Transverse colon (tissue), 4 donors: ENCODE data around the gene TNF. TPM values are rescaled to one million over a fixed set of nuclear protein-coding genes. Genes with fewer than 3 reads are reported as not detected.

ENCODE experiments used
- DNase-seq: peaks from one replicate; pipeline ENCODE4 v3.0.0-alpha.2; 2019
- H3K27ac ChIP-seq, 4 donors: fragments of 200-600 bp; sonication (generic); 2 replicates each; pipeline ENCODE4 v1.5.1; 2016 to 2018; ENCODE audit warnings: inconsistent platforms in 4 of 4
- H3K27me3 ChIP-seq: fragments of 200-600 bp; sonication (generic); 2 replicates; pipeline ENCODE4 v1.5.1; 2017; ENCODE audit warnings: inconsistent platforms
- H3K36me3 ChIP-seq, 4 donors: fragments of 200-600 bp; sonication (generic); 2 replicates each; pipeline ENCODE4 v1.5.1; 2017 to 2019; ENCODE audit warnings: inconsistent platforms in 4 of 4
- H3K4me1 ChIP-seq, 4 donors: fragments of 200-600 bp; sonication (generic); 2 replicates each; pipeline ENCODE4 v1.5.1; 2017 to 2020; ENCODE audit warnings: inconsistent platforms in 4 of 4
- H3K4me3 ChIP-seq, 4 donors: fragments of 200-600 bp; sonication (generic); 1 replicate in 1 of 4; 2 replicates in 3 of 4; pipeline versions ENCODE4 v1.5.1 to v1.6.1; 2017 to 2019; ENCODE audit warnings: inconsistent platforms in 4 of 4
- H3K9me3 ChIP-seq, 2 donors: fragments of 200-600 bp; sonication (generic); 2 replicates each; pipeline ENCODE4 v1.5.1; 2017 to 2019; ENCODE audit warnings: inconsistent platforms in 2 of 2
- CTCF ChIP-seq, 5 experiments: fragments of 200-600 bp in 3 of 5; fragments of 450-650 bp in 2 of 5; sonication (generic) in 3 of 5; IDR thresholded peaks; 1 replicate in 2 of 5; 2 replicates in 3 of 5; pipeline ENCODE4 v1.5.1; 2016 to 2017; ENCODE audit warnings: antibody characterized with exemption in 5 of 5, inconsistent platforms in 3 of 5, mild to moderate bottlenecking in 2 of 5, moderate library complexity in 1 of 5
- EP300 ChIP-seq: sonication (generic); formaldehyde crosslinking; IDR thresholded peaks from one replicate; pipeline ENCODE4 v1.6.1; 2017; ENCODE audit warnings: antibody characterized with exemption, low read depth
- POLR2A ChIP-seq: fragments of 450-650 bp; IDR thresholded peaks from one replicate; pipeline ENCODE4 v1.6.1; 2016; ENCODE audit warnings: antibody characterized with exemption, mild to moderate bottlenecking, moderate library complexity
- POLR2AphosphoS5 ChIP-seq, 3 donors: sonication (generic); formaldehyde crosslinking; IDR thresholded peaks; one replicate each; pipeline ENCODE4 v1.6.1; 2016; ENCODE audit warnings: antibody characterized with exemption in 3 of 3
- WGBS, 2 donors: methylation state at CpG; one replicate each; pipeline ENCODE4 v1.1.5; 2018; ENCODE audit warnings: low coverage in 1 of 2; 5-methylcytosine and 5-hydroxymethylcytosine counted together
- in situ Hi-C, 4 donors: fragments of 200-750 bp; cut with MboI; loops; one replicate each; pipeline versions ENCODE4 v1.15.0 to v1.15.1; 2017; ENCODE audit warnings: low sequenced_read_pairs in 3 of 4, low pct_ligation_motif_present in 1 of 4, low pct_unique_long_range_greater_than_20kb in 1 of 4
- intact Hi-C: fragments of 100-400 bp; cut with DNase I; formaldehyde crosslinking; loops from one replicate; pipeline ENCODE4 v1.15.1; 2023; ENCODE audit warnings: low total_unique reads
- total RNA-seq, 4 donors: library from RNA; depleted of rRNA; stranded (reverse); fragments of >200 nt; gene quantifications; one replicate each; pipeline ENCODE4 v1.1.0, GENCODE V29; 2016

Gene TNF
- total RNA-seq, 4 donors from 2014 or later = 0.41 to 1.1 TPM; not detected in 2

GRCh38 chr6:31541658-31542521 lies 33.5 kb upstream of the TNF start, which contains the start of gene DDX39B:
Gene DDX39B (minus strand): TSS chr6:31542003. CDS start chr6:31540532, 1,471 bp downstream.
- Histone ChIP-seq H3K27me3 (no peaks in the 10 kb centered on the region), H3K4me3 (peak within 1 kb of the TSS; percentile 59 to 79 (median 66)), H3K27ac (peak within 1 kb of the TSS; percentile 93 to 97 (median 94)), H3K9me3 (no peaks in the 10 kb centered on the region), H3K4me1 (peaks cover 22 to 41% (median 33%) of the 10 kb centered on the region in 4 donors), H3K36me3 (peaks cover 0 to 29% (median 15%) of the 10 kb centered on the region in 4 donors)
- WGBS, 2 donors = 0 to 1% methylated on average over 2 to 43 of the region's 43 CpGs
- DNase-seq = peak; percentile 95
- TF ChIP-seq EP300 = no peak
- TF ChIP-seq CTCF (IDR thresholded peaks at IDR 0.05) = no peak
- peak; percentile 85 for TF ChIP-seq POLR2A
- peak; percentile 86 to 94 (median 89) for TF ChIP-seq POLR2AphosphoS5 (IDR thresholded peaks at IDR 0.05)
- intact Hi-C loops (no loop called here), in situ Hi-C loops (loop anchor here in 2 of 4 donors (10.0 kb wide), 2 partner anchors 47 to 53 kb away; partner anchors contain the start of genes MICB (in 1 of the 2) and NCR3 (in 1 of the 2))

GRCh38 chr6:31543639-31544038 lies 31.7 kb upstream of the TNF start:
- intact Hi-C loops (no loop called here), in situ Hi-C loops (loop anchor here in 2 of 4 donors (10.0 kb wide), 2 partner anchors 49 to 51 kb away; partner anchors contain the start of genes MICB (in 1 of the 2) and NCR3 (in 1 of the 2))
- peaks cover 31 to 46% (median 40%) of the 10 kb centered on the region in 4 donors for H3K4me1 ChIP-seq
- H3K9me3 ChIP-seq = no peaks in the 10 kb centered on the region
- DNase-seq = no peak
- TF ChIP-seq POLR2AphosphoS5 (IDR thresholded peaks at IDR 0.05) = no peak
- TF ChIP-seq EP300 = no peak
- TF ChIP-seq POLR2A = no peak
- TF ChIP-seq CTCF (IDR thresholded peaks at IDR 0.05) = no peak
- no peak overlapping the region for H3K4me3 ChIP-seq
- 97 to 100% methylated on average over 1 to 6 of the region's 6 CpGs for WGBS, 2 donors
- no peaks in the 10 kb centered on the region for H3K27me3 ChIP-seq
- H3K36me3 ChIP-seq = peaks cover 0 to 11% (median 7%) of the 10 kb centered on the region in 4 donors
- peak overlapping the region in 3 of 4 donors; percentile 93 to 97 (median 94) for H3K27ac ChIP-seq

GRCh38 chr6:31544676-31545075 lies 30.7 kb upstream of the TNF start:
- DNase-seq = no peak
- no peak overlapping the region for H3K27ac ChIP-seq
- H3K36me3 ChIP-seq = peaks cover 0 to 7% (median 3%) of the 10 kb centered on the region in 4 donors
- in situ Hi-C loops = loop anchor here in 3 of 4 donors (5.0 to 10.0 kb wide), 3 partner anchors 50 to 53 kb away; partner anchors contain the start of genes MICB (in 1 of the 3) and NCR3 (in 1 of the 3)
- no peaks in the 10 kb centered on the region for H3K27me3 ChIP-seq
- peaks cover 28 to 38% (median 30%) of the 10 kb centered on the region in 4 donors for H3K4me1 ChIP-seq
- no peak for TF ChIP-seq POLR2AphosphoS5 (IDR thresholded peaks at IDR 0.05)
- TF ChIP-seq POLR2A = no peak
- no peak for TF ChIP-seq EP300
- TF ChIP-seq CTCF (IDR thresholded peaks at IDR 0.05) = no peak
- WGBS, 2 donors = 66% methylated on average over 2 of the region's 2 CpGs; no CpG with 5 or more reads in 1 of the 2 donors
- H3K4me3 ChIP-seq = no peak overlapping the region
- intact Hi-C loops = loop anchor here (5.0 kb wide), 1 partner anchor 38 kb away; the partner anchor contains the start of gene LTB
- H3K9me3 ChIP-seq = no peaks in the 10 kb centered on the region

GRCh38 chr6:31545291-31545690 lies 30.1 kb upstream of the TNF start:
- no peak for DNase-seq
- intact Hi-C loops (loop anchor here (5.0 kb wide), 1 partner anchor 37 kb away; the partner anchor contains the start of gene LTB), in situ Hi-C loops (loop anchor here in 3 of 4 donors (5.0 to 10.0 kb wide), 3 partner anchors 50 to 52 kb away; partner anchors contain the start of genes MICB (in 1 of the 3) and NCR3 (in 1 of the 3))
- TF ChIP-seq POLR2A = no peak
- TF ChIP-seq CTCF (IDR thresholded peaks at IDR 0.05) = no peak
- no peak for TF ChIP-seq EP300
- no peak for TF ChIP-seq POLR2AphosphoS5 (IDR thresholded peaks at IDR 0.05)
- Histone ChIP-seq H3K27me3 (no peaks in the 10 kb centered on the region), H3K27ac (no peak overlapping the region), H3K36me3 (peaks cover 0 to under 1% (median 0%) of the 10 kb centered on the region in 4 donors), H3K4me3 (no peak overlapping the region), H3K9me3 (no peaks in the 10 kb centered on the region), H3K4me1 (peaks cover 21 to 32% (median 24%) of the 10 kb centered on the region in 4 donors)
- WGBS, 2 donors = 72 to 79% methylated on average over 5 to 7 of the region's 7 CpGs
